A673 (cell line): ENCODE data around the gene SEPHS2. TPM values are rescaled to one million over a fixed set of nuclear protein-coding genes. Genes with fewer than 3 reads are reported as not detected.
A peak's percentile ranks its signal among the peaks of the same experiment; 100 is the strongest.

ENCODE experiments used
- BruUV-seq: library from RNA; stranded (reverse); fragments of 400-500 nt; replicated peaks from 2 replicates; lab custom pipeline; 2021; lab: Mats Ljungman, UMichigan
- CTCF ChIA-PET: fragments of 300-600 bp; sonication (Branson Sonifier 250); formaldehyde crosslinking; loops from one replicate; lab custom pipeline; 2022; ENCODE audit warnings: antibody characterized with exemption; lab: Charles Lee
- POLR2A ChIA-PET: fragments of 300-600 bp; sonication (Branson Sonifier 250); formaldehyde crosslinking; loops from one replicate; lab custom pipeline; 2022; ENCODE audit warnings: antibody characterized with exemption; ENCODE audit not compliant: low non-redundant PET; lab: Charles Lee
- DNase-seq: peaks from one replicate; pipeline ENCODE4 v3.0.0-alpha.2; 2015; ENCODE audit warnings: low spot score
- H3K27ac ChIP-seq: fragments of 200-600 bp; sonication (generic); 2 replicates; pipeline ENCODE4 v1.5.1; 2016; ENCODE audit warnings: mixed run types, low read depth, mild to moderate bottlenecking, mixed read lengths, antibody characterized with exemption, low read length; ENCODE audit not compliant: poor library complexity, severe bottlenecking
- H3K27me3 ChIP-seq: fragments of 200-600 bp; sonication (generic); replicated peaks from 2 replicates; pipeline ENCODE4 v1.6.1; 2017; ENCODE audit warnings: mixed run types, low read depth, mild to moderate bottlenecking, mixed read lengths, antibody characterized with exemption, low read length; ENCODE audit not compliant: insufficient read depth, poor library complexity
- H3K36me3 ChIP-seq: fragments of 200-600 bp; sonication (generic); 2 replicates; pipeline ENCODE4 v1.6.1; 2016; ENCODE audit warnings: mixed run types, mild to moderate bottlenecking, mixed read lengths, antibody characterized with exemption, low read length; ENCODE audit not compliant: insufficient read depth, poor library complexity, severe bottlenecking
- H3K4me1 ChIP-seq: fragments of 200-600 bp; sonication (generic); 2 replicates; pipeline ENCODE4 v1.6.1; 2017; ENCODE audit warnings: mixed run types, mild to moderate bottlenecking, mixed read lengths, antibody characterized with exemption, low read length; ENCODE audit not compliant: insufficient read depth, poor library complexity, severe bottlenecking
- H3K4me3 ChIP-seq: fragments of 200-600 bp; sonication (generic); 2 replicates; pipeline ENCODE4 v1.5.1; 2016; ENCODE audit warnings: low read depth, mixed run types, mild to moderate bottlenecking, mixed read lengths, low read length; ENCODE audit not compliant: poor library complexity, severe bottlenecking
- H3K9me3 ChIP-seq: fragments of 200-600 bp; sonication (generic); 2 replicates; pipeline ENCODE4 v1.6.1; 2016; ENCODE audit warnings: mixed run types, low read depth, mild to moderate bottlenecking, mixed read lengths, antibody characterized with exemption, low read length; ENCODE audit not compliant: poor library complexity, severe bottlenecking
- CTCF ChIP-seq: fragments of 300-800, 200-600 bp; sonication (generic); conservative IDR thresholded peaks from 2 replicates; pipeline ENCODE4 v1.5.1; 2017; ENCODE audit warnings: low read depth, mild to moderate bottlenecking, antibody characterized with exemption, low read length, moderate library complexity, mixed read lengths
- EZH2 ChIP-seq: fragments of 200-600 bp; sonication (generic); IDR thresholded peaks from 2 replicates; pipeline ENCODE4 v1.6.1; 2017; ENCODE audit warnings: borderline replicate concordance, low read depth, mild to moderate bottlenecking, mixed read lengths, antibody characterized with exemption, low read length; ENCODE audit not compliant: poor library complexity, severe bottlenecking
- intact Hi-C: fragments of 100-400 bp; cut with micrococcal nuclease; formaldehyde crosslinking; loops from one replicate; pipeline ENCODE4 v1.10.0; 2022; ENCODE audit not compliant: unreplicated experiment
- total RNA-seq: library from RNA; stranded (reverse); gene quantifications from 2 replicates; pipeline ENCODE4 v1.2.3, GENCODE V29; 2021

Gene SEPHS2
- total RNA-seq, 1 experiment from 2014 or later: 54.2 TPM

- Histone ChIP-seq H3K27me3 (no peaks in the 10 kb centered on the region), H3K36me3 (peaks cover 18% of the 10 kb centered on the region), H3K4me1 (peaks cover 10% of the 10 kb centered on the region), H3K4me3 (no peak overlapping the region), H3K27ac (no peak overlapping the region), H3K9me3 (no peaks in the 10 kb centered on the region)
- no peak for TF ChIP-seq CTCF
- TF ChIP-seq EZH2: no peak
- intact Hi-C loops: no loop called here
- no TSS peak for BruUV-seq
- ChIA-PET POLR2A (no interaction called here), CTCF (no interaction called here)
- DNase-seq: no peak
Observed at GRCh38 chr16:30428055-30428454, 17.6 kb downstream of the SEPHS2 start.

GRCh38 chr16:30421010-30421409, 24.7 kb downstream of the SEPHS2 start:
- H3K36me3 ChIP-seq: peaks cover 29% of the 10 kb centered on the region
- H3K4me1 ChIP-seq: peaks cover 4% of the 10 kb centered on the region
- H3K4me3 ChIP-seq: no peak overlapping the region
- no peak for TF ChIP-seq EZH2
- no peak for TF ChIP-seq CTCF
- intact Hi-C loops: no loop called here
- no peaks in the 10 kb centered on the region for H3K27me3 ChIP-seq
- no peak overlapping the region for H3K27ac ChIP-seq
- no peak for DNase-seq
- no TSS peak for BruUV-seq
- H3K9me3 ChIP-seq: no peaks in the 10 kb centered on the region
- POLR2A ChIA-PET: no interaction called here
- CTCF ChIA-PET: interaction anchor here (1.3 kb wide), 1 partner anchor 11 kb away, joined by 3 read pairs; no protein-coding TSS in a partner anchor

GRCh38 chr16:30418350-30419181, 27.1 kb downstream of the SEPHS2 start:
- Histone ChIP-seq H3K36me3 (peaks cover 29% of the 10 kb centered on the region), H3K4me3 (peak overlapping the region; percentile 53), H3K27me3 (no peaks in the 10 kb centered on the region), H3K4me1 (peaks cover 4% of the 10 kb centered on the region), H3K9me3 (no peaks in the 10 kb centered on the region), H3K27ac (peak overlapping the region; percentile 70)
- ChIA-PET POLR2A (interaction anchor here (0.6 to 0.8 kb wide), 4 partner anchors 10 to 93 kb away, joined by 3 to 9 read pairs (median 3); partner anchors contain the start of gene DCTPP1), CTCF (interaction anchor here (0.6 to 1.4 kb wide), 8 partner anchors 9 to 275 kb away, joined by 3 to 18 read pairs (median 6); partner anchors contain the start of gene DCTPP1)
- no peak for TF ChIP-seq EZH2
- TF ChIP-seq CTCF: no peak; the same call in 1 of the 2 replicates
- no peak for DNase-seq
- BruUV-seq: no TSS peak
- intact Hi-C loops: no loop called here
